Tibial nerve (tissue), 4 donors: ENCODE measurements around the gene B3GAT2.

ENCODE experiments used
- EP300 ChIP-seq, 2 donors: sonication (generic); formaldehyde crosslinking; IDR thresholded peaks; one replicate each; pipeline ENCODE4 v1.6.1; 2017; ENCODE audit warnings: antibody characterized with exemption in 2 of 2, mild to moderate bottlenecking in 1 of 2
- POLR2A ChIP-seq, 2 donors: fragments of 450-650 bp; IDR thresholded peaks; one replicate each; pipeline ENCODE4 v1.6.1; 2017; ENCODE audit warnings: antibody characterized with exemption in 2 of 2, mild to moderate bottlenecking in 2 of 2, moderate library complexity in 2 of 2
- TF ChIP-seq, protein P1 (sequence below), 5 experiments: fragments of 200-600 bp in 3 of 5; fragments of 450-650 bp in 2 of 5; sonication (generic) in 3 of 5; IDR thresholded peaks; one replicate each; pipeline ENCODE4 v1.5.1; 2016 to 2019; ENCODE audit warnings: antibody characterized with exemption in 5 of 5, mild to moderate bottlenecking in 3 of 5, moderate library complexity in 2 of 5

GRCh38 chr6:70998148-70998547 is 41.3 kb upstream of the B3GAT2 start:
- TF ChIP-seq, protein P1, sequence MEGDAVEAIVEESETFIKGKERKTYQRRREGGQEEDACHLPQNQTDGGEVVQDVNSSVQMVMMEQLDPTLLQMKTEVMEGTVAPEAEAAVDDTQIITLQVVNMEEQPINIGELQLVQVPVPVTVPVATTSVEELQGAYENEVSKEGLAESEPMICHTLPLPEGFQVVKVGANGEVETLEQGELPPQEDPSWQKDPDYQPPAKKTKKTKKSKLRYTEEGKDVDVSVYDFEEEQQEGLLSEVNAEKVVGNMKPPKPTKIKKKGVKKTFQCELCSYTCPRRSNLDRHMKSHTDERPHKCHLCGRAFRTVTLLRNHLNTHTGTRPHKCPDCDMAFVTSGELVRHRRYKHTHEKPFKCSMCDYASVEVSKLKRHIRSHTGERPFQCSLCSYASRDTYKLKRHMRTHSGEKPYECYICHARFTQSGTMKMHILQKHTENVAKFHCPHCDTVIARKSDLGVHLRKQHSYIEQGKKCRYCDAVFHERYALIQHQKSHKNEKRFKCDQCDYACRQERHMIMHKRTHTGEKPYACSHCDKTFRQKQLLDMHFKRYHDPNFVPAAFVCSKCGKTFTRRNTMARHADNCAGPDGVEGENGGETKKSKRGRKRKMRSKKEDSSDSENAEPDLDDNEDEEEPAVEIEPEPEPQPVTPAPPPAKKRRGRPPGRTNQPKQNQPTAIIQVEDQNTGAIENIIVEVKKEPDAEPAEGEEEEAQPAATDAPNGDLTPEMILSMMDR (IDR thresholded peaks at IDR 0.05): no peak
- TF ChIP-seq EP300 (IDR thresholded peaks at IDR 0.05): no peak
- TF ChIP-seq POLR2A (IDR thresholded peaks at IDR 0.05): no peak
